Keratinocyte (primary cell): ENCODE measurements around the gene PLCL2. TPM values are rescaled to one million over a fixed set of nuclear protein-coding genes. Genes with fewer than 3 reads are reported as not detected.
A peak's percentile ranks its signal among the peaks of the same experiment; 100 is the strongest.

Experiments
- DNase-seq: peaks from one replicate; pipeline ENCODE4 v3.0.0-alpha.2; 2011; ENCODE audit warnings: low read depth, missing footprints, low spot score
- FAIRE-seq: peaks from 2 replicates; lab custom pipeline; 2011; peaks lifted over from hg19 to GRCh38; lab: Jason Lieb, UNC
- H2AFZ ChIP-seq: 2 replicates; pipeline ENCODE4 v1.6.0; 2012; ENCODE audit warnings: low read length, control low read depth, inconsistent platforms; ENCODE audit not compliant: control insufficient read depth
- H3K27ac ChIP-seq: 2 replicates; pipeline ENCODE4 v1.5.1; 2011; ENCODE audit warnings: low read length; ENCODE audit not compliant: control insufficient read depth, insufficient read depth
- H3K27me3 ChIP-seq: 3 replicates; pipeline ENCODE4 v1.6.0; 2011; ENCODE audit warnings: low read length; ENCODE audit not compliant: control insufficient read depth, insufficient read depth; ENCODE audit errors: extremely low read depth
- H3K36me3 ChIP-seq, 2 experiments: 2 replicates in 1 of 2; 3 replicates in 1 of 2; pipeline ENCODE4 v1.5.1; 2011; ENCODE audit warnings: low read length in 2 of 2, mild to moderate bottlenecking in 1 of 2; ENCODE audit not compliant: control insufficient read depth in 2 of 2, insufficient read depth in 2 of 2; ENCODE audit errors: extremely low read depth in 1 of 2
- H3K4me1 ChIP-seq: 3 replicates; pipeline ENCODE4 v1.5.1; 2011; ENCODE audit warnings: low read length; ENCODE audit not compliant: control insufficient read depth, insufficient read depth; ENCODE audit errors: extremely low read depth
- H3K4me2 ChIP-seq: 3 replicates; pipeline ENCODE4 v1.6.0; 2011; ENCODE audit warnings: low read depth, low read length; ENCODE audit not compliant: control insufficient read depth, insufficient read depth; ENCODE audit errors: extremely low read depth
- H3K4me3 ChIP-seq, 3 experiments: fragments of 200-600 bp in 1 of 3; sonication (generic) in 1 of 3; 2 replicates in 2 of 3; 3 replicates in 1 of 3; pipeline ENCODE4 v1.5.1; 2011 to 2016; ENCODE audit warnings: low read length in 3 of 3, mild to moderate bottlenecking in 3 of 3, control low read depth in 2 of 3, inconsistent platforms in 1 of 3, low read depth in 1 of 3, mixed read lengths in 1 of 3, mixed run types in 1 of 3, moderate library complexity in 1 of 3; ENCODE audit not compliant: control insufficient read depth in 2 of 3, insufficient read depth in 2 of 3; ENCODE audit errors: extremely low read depth in 1 of 3
- H3K79me2 ChIP-seq: 2 replicates; pipeline ENCODE4 v1.6.0; 2012; ENCODE audit warnings: low read length; ENCODE audit not compliant: control insufficient read depth, insufficient read depth
- H3K9ac ChIP-seq: 3 replicates; pipeline ENCODE4 v1.6.0; 2011; ENCODE audit warnings: low read length; ENCODE audit not compliant: control insufficient read depth, insufficient read depth; ENCODE audit errors: extremely low read depth
- H3K9me1 ChIP-seq: 3 replicates; pipeline ENCODE4 v1.6.0; 2011; ENCODE audit warnings: low read length; ENCODE audit not compliant: control insufficient read depth, insufficient read depth; ENCODE audit errors: extremely low read depth
- H3K9me3 ChIP-seq: 2 replicates; pipeline ENCODE4 v1.5.1; 2012; ENCODE audit warnings: low read depth, low read length; ENCODE audit not compliant: control insufficient read depth
- H4K20me1 ChIP-seq: 3 replicates; pipeline ENCODE4 v1.6.0; 2011; ENCODE audit warnings: low read length; ENCODE audit not compliant: control insufficient read depth, insufficient read depth; ENCODE audit errors: extremely low read depth
- CTCF ChIP-seq, 3 experiments: IDR thresholded peaks in 1 of 3; conservative IDR thresholded peaks in 1 of 3; optimal IDR thresholded peaks in 1 of 3; 2 replicates in 2 of 3; 3 replicates in 1 of 3; pipeline versions ENCODE3 to v1.5.1; 2011; ENCODE audit warnings: low read length in 3 of 3, mild to moderate bottlenecking in 3 of 3, moderate library complexity in 2 of 3, control low read depth in 1 of 3, inconsistent platforms in 1 of 3; ENCODE audit not compliant: insufficient read depth in 2 of 3; ENCODE audit errors: extremely low read depth in 1 of 3
- EZH2 ChIP-seq: IDR thresholded peaks from one replicate; pipeline ENCODE4 v1.6.1; 2012; ENCODE audit warnings: inconsistent platforms, mild to moderate bottlenecking, low read length, moderate library complexity
- dilution Hi-C: fragments of 300-500 bp; cut with MboI; formaldehyde crosslinking; loops from one replicate; pipeline ENCODE4 v1.7.0; 2020; ENCODE audit warnings: low sequenced_read_pairs; ENCODE audit not compliant: extremely low pct_ligation_motif_present
- polyA plus RNA-seq, 5 experiments: library from polyadenylated mRNA; depleted of rRNA in 3 of 5; stranded (reverse) in 3 of 5; stranded (forward) in 1 of 5; unstranded in 1 of 5; fragments of >200 nt; gene quantifications; 1 replicate in 1 of 5; 2 replicates in 3 of 5; 3 replicates in 1 of 5; pipeline versions ENCODE4 v1.2.1 to v1.2.3, GENCODE V29; 2011 to 2012; ENCODE audit warnings: missing spikeins in 2 of 5, low read depth in 1 of 5, low replicate concordance in 1 of 5

Gene PLCL2
- polyA plus RNA-seq, 1 donor (not counting 4 experiments of a cell fraction or from before 2014, with no cell fraction given): 0.20 TPM

- DNase-seq: no peak
- no peak for FAIRE-seq
- no peak for TF ChIP-seq CTCF (optimal IDR thresholded peaks at IDR 0.05 in 1 of 3, IDR thresholded peaks at IDR 0.05 in 1 of 3, conservative IDR thresholded peaks at IDR 0.05 in 1 of 3; ENCODE audit: extremely low read depth in 1 of 3, insufficient read depth in 2 of 3, low read length in 3 of 3)
- peak; percentile 39 for TF ChIP-seq EZH2
Observed at GRCh38 chr3:16883723-16884083, 1.1 kb upstream of the PLCL2 start.

GRCh38 chr3:16884084-16884747, 539 bp upstream of the PLCL2 start:
- FAIRE-seq (no peak), DNase-seq (no peak)
- no peaks in the 10 kb centered on the region for H3K9me1 ChIP-seq
- peak overlapping the region; percentile 42 for H2AFZ ChIP-seq
- H3K79me2 ChIP-seq: no peaks in the 10 kb centered on the region
- TF ChIP-seq CTCF (optimal IDR thresholded peaks at IDR 0.05 in 1 of 3, IDR thresholded peaks at IDR 0.05 in 1 of 3, conservative IDR thresholded peaks at IDR 0.05 in 1 of 3; ENCODE audit: extremely low read depth in 1 of 3, insufficient read depth in 2 of 3, low read length in 3 of 3): peak in 2 of 3 experiments; percentile 18 to 60
- no peak for TF ChIP-seq EZH2
- H3K9me3 ChIP-seq: no peaks in the 10 kb centered on the region
- peak overlapping the region; percentile 32 for H3K9ac ChIP-seq
- H3K4me1 ChIP-seq: peaks cover 4% of the 10 kb centered on the region
- H3K4me2 ChIP-seq: peak overlapping the region; percentile 78
- H3K4me3 ChIP-seq: peak overlapping the region; percentile 40 to 61 (median 60)
- no peaks in the 10 kb centered on the region for H3K36me3 ChIP-seq
- no peaks in the 10 kb centered on the region for H4K20me1 ChIP-seq
- dilution Hi-C loops: no loop called here
- no peak overlapping the region for H3K27ac ChIP-seq
- H3K27me3 ChIP-seq: peaks cover 19% of the 10 kb centered on the region

More at GRCh38 chr3:16883723-16884083, 1.1 kb upstream of the PLCL2 start:
- H3K9me3 ChIP-seq: no peaks in the 10 kb centered on the region
- H2AFZ ChIP-seq: no peak overlapping the region
- no peaks in the 10 kb centered on the region for H3K79me2 ChIP-seq
- H3K27ac ChIP-seq: no peak overlapping the region
- peaks cover 4% of the 10 kb centered on the region for H3K4me1 ChIP-seq
- H3K36me3 ChIP-seq: no peaks in the 10 kb centered on the region
- peak overlapping the region; percentile 30 for H3K4me2 ChIP-seq
- dilution Hi-C loops: no loop called here
- peaks cover 19% of the 10 kb centered on the region for H3K27me3 ChIP-seq
- H3K9ac ChIP-seq: no peak overlapping the region
- no peaks in the 10 kb centered on the region for H4K20me1 ChIP-seq
- H3K9me1 ChIP-seq: no peaks in the 10 kb centered on the region
- H3K4me3 ChIP-seq: peak overlapping the region in 1 of 3 experiments; percentile 4
